Omental fat pad (tissue), 4 donors: ENCODE data around the gene CAMK1D. TPM values are rescaled to one million over a fixed set of nuclear protein-coding genes. Genes with fewer than 3 reads are reported as not detected.

Source experiments
- ATAC-seq: fragments of 150-250 bp; one replicate; pipeline ENCODE4 v1.9.1; 2016; ENCODE audit warnings: mild to moderate bottlenecking, moderate library complexity; ENCODE audit not compliant: low FRiP score
- DNase-seq: peaks from one replicate; pipeline ENCODE4 v3.0.0-alpha.2; 2019; ENCODE audit warnings: low spot score
- total RNA-seq, 4 donors: library from RNA; depleted of rRNA; stranded (reverse); fragments of >200 nt; gene quantifications; one replicate each; pipeline ENCODE4 v1.1.0, GENCODE V29; 2016
- TF ChIP-seq, protein P1 (sequence below), 3 donors: fragments of 450-650 bp; IDR thresholded peaks; one replicate each; pipeline ENCODE4 v1.5.1; 2016 to 2017; ENCODE audit warnings: antibody characterized with exemption in 3 of 3, mild to moderate bottlenecking in 3 of 3, moderate library complexity in 2 of 3

Gene CAMK1D
- total RNA-seq, 4 donors from 2014 or later = 6.0 to 15.8 (median 8.8) TPM

DNA sequence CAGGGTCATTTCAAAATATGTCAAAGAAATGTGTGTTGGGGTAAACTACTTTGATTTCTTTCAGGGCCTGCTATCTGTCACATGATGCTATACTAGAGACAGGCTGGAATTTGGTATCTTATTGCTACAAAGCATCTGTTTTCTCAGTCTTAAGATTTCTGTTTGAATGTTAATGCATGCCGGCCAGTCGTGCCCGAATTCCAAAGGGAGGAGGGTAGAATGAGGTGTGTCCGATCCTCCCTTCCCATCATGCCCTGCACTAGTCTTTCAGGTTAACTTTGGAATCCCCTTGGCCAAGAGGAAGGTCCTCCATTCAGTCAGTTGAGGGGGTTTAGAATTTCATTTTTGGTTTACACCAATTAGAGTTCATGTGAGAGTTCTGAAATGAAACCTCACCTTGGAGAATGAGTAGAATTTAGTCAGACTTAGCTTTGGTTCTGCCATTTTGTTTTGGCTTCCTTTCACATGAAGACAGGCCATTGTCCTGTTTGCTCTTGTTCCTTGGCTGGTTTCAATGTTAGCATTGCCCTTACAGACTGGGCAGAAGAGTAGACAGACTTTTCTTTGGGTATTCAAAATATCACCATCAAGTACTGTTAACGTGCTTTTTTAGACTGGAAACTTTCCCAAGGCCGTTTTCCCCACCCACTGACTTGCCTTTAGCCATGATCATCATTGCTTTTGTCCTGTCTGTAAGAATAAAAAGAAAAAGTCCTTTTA lies 95.8 kb downstream of the CAMK1D start:
- TF ChIP-seq, protein P1, sequence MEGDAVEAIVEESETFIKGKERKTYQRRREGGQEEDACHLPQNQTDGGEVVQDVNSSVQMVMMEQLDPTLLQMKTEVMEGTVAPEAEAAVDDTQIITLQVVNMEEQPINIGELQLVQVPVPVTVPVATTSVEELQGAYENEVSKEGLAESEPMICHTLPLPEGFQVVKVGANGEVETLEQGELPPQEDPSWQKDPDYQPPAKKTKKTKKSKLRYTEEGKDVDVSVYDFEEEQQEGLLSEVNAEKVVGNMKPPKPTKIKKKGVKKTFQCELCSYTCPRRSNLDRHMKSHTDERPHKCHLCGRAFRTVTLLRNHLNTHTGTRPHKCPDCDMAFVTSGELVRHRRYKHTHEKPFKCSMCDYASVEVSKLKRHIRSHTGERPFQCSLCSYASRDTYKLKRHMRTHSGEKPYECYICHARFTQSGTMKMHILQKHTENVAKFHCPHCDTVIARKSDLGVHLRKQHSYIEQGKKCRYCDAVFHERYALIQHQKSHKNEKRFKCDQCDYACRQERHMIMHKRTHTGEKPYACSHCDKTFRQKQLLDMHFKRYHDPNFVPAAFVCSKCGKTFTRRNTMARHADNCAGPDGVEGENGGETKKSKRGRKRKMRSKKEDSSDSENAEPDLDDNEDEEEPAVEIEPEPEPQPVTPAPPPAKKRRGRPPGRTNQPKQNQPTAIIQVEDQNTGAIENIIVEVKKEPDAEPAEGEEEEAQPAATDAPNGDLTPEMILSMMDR (IDR thresholded peaks at IDR 0.05) = no peak
- no peak for ATAC-seq
- no peak for DNase-seq

DNA sequence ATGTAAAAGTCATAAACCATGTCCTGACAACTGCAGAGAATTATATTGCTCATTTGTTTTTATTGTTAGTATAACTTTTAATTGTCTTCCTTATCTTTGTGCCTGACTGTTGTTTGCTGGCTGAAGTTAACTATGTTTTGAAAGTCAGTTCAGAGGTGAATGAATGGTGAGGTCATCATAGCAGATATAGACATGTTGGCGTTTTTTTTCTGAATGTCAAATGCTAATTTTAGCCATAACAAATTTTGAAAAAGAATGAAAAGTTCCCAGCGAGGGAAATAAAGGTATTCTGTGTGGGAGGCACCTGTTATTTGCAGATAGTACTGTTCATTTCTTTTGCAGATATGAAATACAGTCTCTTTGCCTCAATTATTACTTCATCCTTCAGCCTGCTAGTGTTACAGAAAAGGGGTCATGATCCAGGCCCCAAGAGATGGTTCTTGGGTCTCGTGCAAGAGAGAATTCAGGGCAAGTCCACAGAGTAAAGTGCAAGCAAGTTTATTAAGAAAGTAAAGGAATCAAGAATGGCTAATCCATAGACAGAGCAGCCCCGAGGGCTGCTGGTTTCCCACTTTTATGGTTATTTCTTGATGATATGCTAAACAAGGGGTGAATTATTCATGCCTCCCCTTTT lies 96.5 kb downstream of the CAMK1D start:
- ATAC-seq (no peak), DNase-seq (no peak)
- TF ChIP-seq, protein P1 (IDR thresholded peaks at IDR 0.05) = no peak

DNA sequence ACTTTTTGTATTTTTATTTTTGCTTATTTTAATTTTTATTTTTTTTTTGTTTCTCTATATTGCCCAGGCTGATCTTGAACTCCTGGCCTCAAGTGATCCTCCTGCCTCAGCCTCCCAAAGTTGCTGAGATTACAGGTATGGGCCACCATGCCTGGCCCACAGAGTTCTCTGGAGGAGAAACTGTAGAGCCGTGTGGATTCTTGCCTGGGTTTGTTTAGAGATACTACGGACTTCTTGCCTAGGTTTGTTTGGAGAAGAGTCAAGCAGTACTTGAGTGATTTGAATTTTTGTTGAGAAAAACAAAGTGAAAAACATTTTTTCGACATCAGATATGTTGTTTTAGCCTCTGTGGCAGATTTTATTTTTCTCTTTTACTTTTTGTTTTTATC lies 99.0 kb downstream of the CAMK1D start:
- DNase-seq = no peak
- TF ChIP-seq, protein P1 (IDR thresholded peaks at IDR 0.05) = no peak
- no peak for ATAC-seq

DNA sequence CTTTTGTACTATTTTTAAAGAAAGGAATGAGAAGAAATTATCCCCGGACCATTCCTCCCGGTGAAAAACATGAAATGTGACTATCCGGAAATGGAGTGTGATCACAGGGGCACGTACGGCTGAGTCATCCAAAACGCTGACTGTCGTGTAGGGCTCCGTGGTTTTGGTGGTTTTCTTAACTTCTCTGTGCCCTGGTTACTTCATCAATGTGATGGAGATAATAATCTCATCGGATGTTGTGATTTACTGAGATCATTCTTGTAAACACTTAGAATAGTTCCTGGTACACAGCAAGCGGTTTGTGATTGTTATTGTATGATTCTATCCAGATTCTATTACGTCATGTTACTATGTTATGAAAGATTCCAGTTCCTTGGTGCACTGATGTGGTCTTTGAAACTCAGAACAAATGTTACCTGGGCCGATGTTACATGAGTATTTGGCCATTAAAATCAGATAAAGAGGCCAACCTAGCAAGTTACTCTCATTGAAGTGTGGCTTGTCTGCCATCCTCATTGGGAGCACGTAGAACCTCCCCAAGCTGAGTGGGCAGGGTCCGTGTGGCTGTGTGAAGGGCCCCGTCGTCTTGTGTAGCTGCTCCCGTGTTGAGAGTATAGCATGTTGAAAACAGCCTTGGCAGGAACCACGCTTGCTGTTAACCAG lies 99.5 kb downstream of the CAMK1D start:
- TF ChIP-seq, protein P1 (IDR thresholded peaks at IDR 0.05) = no peak
- ATAC-seq = peak; percentile 48
- no peak for DNase-seq

DNA sequence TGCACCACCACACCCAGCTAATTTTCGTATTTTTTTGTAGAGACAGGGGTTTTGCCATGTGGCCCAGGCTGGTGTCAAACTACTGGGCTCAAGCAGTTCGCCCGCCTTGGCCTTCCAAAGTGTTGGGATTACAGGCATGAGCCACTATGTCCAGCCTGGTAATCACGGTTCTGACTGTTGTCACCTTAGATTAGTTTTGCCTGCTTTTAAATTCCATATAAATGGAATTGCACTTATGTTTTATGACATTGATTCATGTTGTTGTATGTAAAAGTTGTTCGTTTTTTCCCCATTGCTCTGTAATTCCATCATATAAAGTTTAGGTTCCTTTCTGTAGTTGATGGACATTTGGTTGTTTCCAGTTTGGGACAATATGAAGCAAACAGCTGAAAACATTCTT lies 106.0 kb downstream of the CAMK1D start:
- ATAC-seq = no peak
- TF ChIP-seq, protein P1 (IDR thresholded peaks at IDR 0.05) = no peak
- DNase-seq = no peak

DNA sequence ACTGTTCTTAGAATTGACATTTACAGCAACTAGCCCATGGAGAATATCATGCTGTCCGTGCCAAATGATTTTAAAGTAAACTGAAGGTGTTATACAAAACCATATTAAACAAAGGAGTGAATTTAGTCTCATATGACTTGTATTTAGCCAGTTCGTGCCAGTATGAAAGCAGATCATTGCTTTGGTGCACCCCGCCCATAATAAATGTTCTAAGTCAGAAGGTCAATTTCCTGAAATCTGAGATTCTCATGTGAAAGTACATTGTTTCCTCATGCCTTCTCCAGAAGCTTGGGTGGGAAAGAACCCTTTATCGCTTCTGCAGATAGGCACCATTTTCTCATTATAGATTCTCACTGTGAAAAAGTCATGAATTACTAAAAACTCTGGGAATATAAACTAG lies 106.4 kb downstream of the CAMK1D start:
- ATAC-seq = no peak
- DNase-seq = no peak
- TF ChIP-seq, protein P1 (IDR thresholded peaks at IDR 0.05) = no peak
